ENCODE data around the gene TNFAIP3. TPM values are rescaled to one million over a fixed set of nuclear protein-coding genes. Genes with fewer than 3 reads are reported as not detected.
"Not testable (repeated sequence)": the region's sequence is repeated elsewhere in the genome, so short reads cannot be mapped to it uniquely, and the experiment has no call there.

Gene TNFAIP3
- total RNA-seq, 1 donor from 2014 or later = 53.9 TPM

DNA sequence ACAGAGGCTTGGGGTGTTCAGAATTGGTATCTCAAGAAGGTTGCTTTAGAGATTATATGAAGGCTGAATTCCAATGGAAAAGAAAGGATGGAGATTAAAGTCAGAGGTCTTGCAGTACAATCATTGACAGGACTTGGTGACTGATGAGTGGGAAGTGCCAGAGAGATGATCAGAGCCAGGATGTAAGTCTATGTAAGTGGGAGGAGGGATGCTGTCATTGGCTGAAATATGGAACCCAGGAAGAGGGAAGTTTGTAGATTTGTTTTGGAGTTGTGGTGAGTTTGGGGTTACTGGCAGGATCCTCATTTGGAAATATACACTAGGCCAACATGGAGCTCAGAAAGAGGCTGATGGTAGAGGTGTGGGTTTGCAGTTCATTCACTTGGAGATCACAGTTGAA is 23.8 kb upstream of the TNFAIP3 start:
- intact Hi-C loops (cut with micrococcal nuclease) = no loop called here

DNA sequence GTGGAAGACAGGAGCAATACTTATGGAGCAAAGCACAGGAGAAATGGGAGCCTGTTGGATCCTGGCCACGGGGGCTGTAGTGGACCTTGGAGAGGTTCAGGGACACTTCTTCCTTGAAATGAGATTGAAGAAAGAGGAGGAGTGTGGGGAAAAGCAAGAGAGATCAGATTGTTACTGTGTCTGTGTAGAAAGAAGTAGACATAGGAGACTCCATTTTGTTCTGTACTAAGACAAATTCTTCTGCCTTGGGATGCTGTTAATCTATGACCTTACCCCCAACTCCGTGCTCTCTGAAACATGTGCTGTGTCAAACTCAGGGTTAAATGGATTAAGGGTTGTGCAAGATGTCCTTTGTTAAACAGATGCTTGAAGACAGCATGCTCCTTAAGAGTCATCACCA is 22.7 kb upstream of the TNFAIP3 start:
- intact Hi-C loops (cut with micrococcal nuclease) = not testable (repeated sequence)

DNA sequence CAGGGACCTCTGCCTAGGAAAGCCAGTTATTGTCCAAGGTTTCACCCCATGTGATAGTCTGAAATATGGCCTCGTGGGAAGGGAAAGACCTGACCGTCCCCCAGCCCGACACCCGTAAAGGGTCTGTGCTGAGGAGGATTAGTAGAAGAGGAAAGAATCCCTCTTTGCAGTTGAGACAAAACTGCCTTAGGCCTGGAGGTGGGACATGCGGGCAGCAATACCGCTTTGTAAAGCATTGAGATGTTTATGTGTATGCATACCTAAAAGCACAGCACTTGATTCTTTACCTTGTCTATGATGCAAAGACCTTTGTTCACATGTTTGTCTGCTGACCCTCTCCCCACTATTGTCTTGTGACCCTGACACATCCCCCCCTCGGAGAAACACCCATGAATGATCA is 22.3 kb upstream of the TNFAIP3 start:
- intact Hi-C loops (cut with micrococcal nuclease) = not testable (repeated sequence)

DNA sequence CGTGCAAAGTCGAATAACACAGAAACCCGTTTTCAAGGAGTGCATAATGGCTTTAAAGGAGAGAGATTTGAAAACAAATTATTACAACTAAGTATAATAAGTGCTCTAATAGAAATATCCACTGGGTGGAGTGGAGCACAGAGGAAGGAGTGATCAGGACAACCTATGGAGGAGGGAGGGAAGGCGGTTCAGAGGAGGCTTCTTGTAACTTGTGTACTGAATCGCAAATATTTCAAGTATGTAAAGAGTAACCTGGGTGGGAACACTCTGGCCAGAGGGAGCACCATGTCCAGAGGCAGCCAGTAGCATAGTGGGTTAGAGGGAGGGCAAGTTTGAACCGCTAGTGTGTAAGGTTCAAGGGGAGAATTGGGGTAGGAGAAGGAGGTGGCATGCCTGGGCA is 21.6 kb upstream of the TNFAIP3 start:
- intact Hi-C loops (cut with micrococcal nuclease) = no loop called here

DNA sequence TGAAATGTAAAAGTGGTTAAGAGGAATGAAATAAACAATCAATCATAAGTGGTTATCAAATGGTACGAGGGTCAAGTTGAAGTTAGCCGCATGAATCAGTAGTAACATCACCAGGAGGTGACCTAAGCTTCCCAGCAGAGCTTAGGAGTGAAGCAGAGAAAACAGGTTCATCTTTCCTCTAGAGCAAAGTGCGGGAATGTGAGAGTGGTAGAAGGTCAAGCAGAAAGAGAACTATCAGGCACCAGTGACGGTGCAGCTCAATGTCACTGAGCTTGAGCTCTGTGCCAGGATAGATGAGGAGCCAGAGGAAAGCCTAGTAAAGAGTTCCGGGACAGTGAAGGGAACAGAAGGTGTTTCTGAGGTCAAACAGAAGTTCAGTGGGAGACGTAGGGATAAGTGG is 20.8 kb upstream of the TNFAIP3 start:
- intact Hi-C loops (cut with micrococcal nuclease) = no loop called here

DNA sequence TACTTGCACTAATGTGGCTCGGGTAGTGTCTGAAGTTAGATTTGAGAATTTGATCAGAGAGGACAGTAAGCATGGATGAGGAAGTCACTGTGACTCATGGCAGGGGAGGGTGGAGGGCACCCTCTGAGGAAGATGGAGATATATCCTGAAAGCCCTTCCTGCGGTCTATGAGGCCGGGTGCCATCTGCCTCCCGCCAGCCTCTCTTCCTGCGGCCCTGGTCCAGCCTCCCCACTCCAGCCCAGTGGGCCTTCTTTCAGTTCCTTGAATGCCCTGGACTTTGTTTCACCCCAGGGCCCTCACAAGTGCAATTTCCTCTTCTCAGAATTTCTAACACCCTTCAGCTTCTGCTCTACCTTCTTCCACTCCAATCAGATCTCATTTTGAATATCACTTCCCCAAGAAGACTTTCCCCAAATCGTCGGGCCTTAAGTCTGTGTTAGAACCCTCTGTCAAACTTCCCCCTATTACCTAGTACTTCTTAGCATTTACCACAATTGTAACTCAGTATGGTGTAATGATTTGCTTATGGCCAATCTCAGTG is 20.2 kb upstream of the TNFAIP3 start:
- intact Hi-C loops (cut with micrococcal nuclease) = no loop called here

DNA sequence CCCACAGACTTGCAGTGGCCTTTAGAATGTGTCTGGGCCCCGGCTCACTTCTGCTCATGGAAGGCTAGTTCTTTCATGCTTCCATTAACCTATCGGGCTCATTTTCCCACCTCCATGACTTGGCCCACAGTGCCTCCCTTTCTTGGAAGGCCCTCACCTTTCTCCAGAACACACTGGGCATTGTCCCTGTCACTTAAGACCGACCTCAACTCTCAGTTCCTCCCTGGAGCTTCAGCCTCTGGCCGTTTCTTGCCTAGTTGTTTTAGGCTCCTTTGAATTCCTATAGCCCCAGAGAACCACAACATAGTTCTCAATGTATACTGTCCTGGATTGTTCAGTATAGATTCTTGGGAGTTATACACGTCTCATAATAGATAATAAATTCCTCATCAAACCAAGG is 19.3 kb upstream of the TNFAIP3 start:
- intact Hi-C loops (cut with micrococcal nuclease) = no loop called here

DNA sequence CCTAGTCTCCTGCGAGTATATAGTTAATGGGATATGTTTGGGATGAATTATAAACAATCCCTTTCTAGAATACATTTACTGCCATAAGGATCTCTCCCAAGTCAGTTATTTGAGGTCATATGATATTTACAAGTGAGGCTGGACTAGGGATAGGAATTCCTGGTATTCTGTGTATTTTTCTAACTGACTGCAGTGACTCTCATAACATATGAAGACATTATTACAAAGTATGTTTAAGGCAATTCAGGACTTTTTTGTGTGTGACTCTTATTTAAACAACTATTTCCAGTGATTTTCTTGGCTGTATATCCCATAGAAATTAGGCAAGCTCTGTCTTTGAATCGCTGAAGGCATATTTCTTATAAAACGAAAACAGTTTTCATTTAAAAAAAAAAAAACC is 18.4 kb upstream of the TNFAIP3 start:
- intact Hi-C loops (cut with micrococcal nuclease) = no loop called here

DNA sequence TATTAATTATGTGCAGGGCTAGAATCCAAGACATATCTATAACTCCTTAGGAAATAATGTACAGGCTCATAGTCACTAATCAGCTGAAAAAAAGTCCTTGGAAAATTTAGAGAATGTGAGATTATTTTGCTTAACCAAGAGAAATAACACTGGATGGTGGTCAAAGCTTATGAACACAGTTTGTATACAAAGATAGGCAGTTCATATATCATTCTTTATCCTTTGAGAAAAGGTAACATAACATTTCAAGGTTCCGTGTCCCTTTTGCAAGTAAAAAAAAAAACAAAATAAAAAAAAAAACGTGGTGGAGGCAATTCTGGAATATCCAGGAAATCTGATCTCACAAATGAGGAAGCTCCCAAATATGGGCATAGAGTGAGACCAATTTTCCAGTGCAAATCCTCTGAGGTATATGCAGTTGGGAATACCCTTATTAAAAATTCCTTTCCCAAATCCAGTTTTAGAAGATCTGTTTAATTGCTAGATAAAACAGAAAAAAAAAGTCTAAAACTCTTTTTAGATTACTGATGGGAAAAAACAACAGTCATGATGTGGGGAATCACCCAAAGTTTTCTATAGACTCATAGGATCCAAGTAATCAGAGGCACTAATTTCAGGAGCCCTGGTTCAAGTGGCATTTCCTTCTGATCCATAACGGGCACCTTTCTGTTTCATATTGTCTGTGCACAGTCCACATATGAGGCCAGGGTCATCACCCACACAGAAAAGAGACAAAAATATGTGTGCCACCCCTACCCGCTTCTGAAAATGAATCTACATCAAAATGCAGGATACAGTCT is 17.7 kb upstream of the TNFAIP3 start:
- intact Hi-C loops (cut with micrococcal nuclease) = no loop called here

DNA sequence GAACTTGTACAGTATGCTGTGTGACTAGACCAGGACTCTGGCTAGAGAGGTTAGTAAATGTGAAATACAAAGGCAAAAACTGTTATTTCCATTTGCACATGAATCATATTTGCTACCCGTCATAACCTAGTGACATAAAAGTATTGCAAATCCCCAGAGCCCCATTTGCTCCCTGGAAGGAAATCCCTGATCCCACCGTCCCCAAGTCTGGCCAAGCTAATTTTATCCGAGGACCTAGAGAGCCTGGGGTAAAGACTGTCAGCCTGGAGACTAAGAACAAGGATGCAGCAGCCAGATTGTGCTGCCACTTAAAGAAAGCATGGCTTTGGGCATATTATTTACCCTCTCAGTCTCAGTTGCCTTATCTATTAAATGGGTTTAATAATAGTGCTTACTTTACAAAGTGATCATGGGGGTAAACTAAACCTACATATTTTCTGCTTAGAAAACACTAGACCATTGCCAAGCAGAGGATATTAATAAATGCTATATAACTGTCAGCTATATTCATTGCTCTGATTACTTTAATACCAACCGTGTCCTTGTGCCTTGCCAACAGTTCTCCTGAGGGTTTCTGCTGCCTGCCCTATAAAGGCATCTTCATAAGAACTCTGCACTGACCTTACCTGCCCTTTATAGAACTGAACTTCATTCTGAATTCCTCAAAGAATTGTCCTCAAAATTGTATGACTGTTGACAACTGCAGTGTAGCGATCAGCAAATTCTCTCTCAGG is 16.9 kb upstream of the TNFAIP3 start:
- intact Hi-C loops (cut with micrococcal nuclease) = no loop called here

DNA sequence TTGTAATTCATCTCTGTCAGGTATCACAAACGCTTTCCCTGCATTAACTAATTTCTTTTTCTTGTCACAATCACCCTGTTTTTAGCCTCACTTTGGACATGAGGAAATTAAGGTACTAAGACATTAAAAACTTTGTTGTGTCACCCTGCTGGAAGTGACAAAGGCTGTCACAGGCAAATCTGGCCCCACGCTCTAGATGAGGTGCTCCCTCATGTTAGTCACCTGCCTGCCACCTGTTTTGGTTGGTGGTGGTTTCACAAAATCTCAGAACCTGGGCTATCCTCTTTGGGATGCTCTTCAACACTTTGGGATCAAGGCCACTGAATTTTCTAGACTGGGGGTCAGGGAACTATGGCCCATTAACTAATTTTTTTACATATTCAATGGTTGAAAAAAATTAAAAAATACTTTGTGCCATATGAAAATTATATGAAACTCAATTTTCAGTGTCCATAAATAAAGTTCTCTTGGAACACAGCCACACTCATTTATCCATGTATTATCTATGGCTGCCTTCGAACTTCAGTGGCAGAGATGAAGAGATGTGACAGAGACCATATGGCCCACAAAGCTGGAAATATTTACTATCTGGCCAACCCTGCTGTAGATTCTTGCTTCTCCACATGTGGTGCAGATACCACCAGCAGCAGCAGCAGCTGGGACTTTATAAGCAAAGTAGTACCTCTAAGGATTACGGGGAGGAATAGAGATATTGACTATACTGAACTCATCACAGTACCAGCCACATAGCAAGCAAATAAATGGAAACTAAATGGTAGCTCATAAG is 16.1 kb upstream of the TNFAIP3 start:
- intact Hi-C loops (cut with micrococcal nuclease) = no loop called here

DNA sequence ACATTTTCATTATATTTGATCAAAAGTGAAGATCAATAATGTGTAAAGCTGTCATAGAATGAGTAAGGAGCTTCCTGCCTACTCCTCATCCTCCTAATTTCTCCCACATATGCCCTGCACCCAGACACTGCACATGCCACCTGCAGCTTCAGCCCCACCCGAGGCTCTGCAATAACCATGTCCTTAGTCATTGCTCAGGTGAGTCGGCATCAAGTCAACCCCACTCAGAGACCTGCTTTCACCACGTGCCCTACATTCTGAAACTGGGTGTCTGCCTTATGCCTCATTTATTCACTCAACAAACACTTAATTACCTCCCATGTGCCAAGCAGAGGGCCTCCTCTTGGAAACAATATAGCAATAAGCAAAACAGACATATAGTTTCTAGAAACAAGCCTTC is 15.4 kb upstream of the TNFAIP3 start:
- intact Hi-C loops (cut with micrococcal nuclease) = no loop called here

DNA sequence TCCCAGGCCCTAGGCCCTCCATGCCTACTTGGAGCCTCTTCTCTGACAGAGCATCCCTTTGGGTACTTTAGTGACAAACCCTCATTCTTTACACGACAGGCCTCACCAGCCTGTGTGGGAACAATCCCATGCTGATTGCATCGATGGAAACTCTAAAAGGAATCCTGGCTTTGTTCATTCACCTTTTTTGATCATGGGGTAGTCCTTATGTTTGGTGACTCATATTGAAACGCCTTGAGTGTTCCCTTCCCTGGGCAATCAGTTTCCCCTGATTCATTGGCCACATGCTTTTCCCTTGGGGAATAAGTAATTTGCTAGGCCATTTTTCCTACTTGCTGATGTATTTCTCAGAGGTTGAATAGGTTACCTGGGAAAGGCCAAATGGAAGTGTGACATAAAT is 14.7 kb upstream of the TNFAIP3 start:
- intact Hi-C loops (cut with micrococcal nuclease) = no loop called here

DNA sequence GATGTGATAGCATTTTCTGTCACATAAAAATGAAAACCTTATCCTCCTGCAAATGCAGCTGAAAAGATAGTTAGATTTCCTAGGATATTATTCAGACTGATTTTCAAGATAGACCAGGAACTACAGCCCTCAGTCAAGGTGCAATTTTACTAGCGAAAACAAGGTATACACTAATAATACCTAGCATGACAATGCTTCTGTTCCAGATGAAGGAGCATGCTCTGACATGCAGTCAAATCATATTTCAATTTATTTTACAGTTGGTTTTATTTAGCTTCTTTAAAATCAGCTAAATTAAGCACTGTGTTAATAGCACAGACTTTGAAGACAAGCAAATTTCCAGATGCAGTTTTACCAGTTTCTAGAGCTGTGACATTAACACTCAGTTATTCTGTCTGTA is 14.2 kb upstream of the TNFAIP3 start:
- intact Hi-C loops (cut with micrococcal nuclease) = no loop called here

DNA sequence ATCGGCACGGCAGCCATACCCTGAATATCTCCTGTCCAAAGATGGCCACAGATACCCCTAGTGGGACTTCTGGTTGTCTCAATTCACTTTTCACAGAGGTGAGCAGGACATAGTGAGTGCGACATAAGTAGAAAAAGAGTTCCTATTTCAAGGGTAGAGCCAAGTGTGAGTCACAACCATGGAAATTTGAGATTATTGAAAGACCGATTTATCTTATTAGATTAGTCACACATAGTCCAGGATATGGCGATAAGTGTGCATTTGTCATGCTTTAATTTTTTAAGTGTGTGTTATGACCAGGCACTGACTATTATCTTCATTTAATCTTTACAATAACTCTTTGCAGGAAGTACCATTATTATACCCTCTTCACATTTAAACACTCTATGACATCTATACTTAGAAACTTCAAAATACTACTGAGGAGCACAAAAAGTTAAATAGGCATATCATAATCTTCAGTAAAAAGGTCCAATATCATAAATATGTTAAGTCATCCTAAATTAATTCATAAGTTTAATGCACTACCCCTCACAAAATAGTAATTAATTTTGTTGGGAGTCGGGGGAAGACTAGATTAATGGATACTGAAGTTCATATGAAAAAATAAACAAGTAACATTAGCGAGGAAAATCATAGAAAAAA is 13.4 kb upstream of the TNFAIP3 start:
- intact Hi-C loops (cut with micrococcal nuclease) = no loop called here

DNA sequence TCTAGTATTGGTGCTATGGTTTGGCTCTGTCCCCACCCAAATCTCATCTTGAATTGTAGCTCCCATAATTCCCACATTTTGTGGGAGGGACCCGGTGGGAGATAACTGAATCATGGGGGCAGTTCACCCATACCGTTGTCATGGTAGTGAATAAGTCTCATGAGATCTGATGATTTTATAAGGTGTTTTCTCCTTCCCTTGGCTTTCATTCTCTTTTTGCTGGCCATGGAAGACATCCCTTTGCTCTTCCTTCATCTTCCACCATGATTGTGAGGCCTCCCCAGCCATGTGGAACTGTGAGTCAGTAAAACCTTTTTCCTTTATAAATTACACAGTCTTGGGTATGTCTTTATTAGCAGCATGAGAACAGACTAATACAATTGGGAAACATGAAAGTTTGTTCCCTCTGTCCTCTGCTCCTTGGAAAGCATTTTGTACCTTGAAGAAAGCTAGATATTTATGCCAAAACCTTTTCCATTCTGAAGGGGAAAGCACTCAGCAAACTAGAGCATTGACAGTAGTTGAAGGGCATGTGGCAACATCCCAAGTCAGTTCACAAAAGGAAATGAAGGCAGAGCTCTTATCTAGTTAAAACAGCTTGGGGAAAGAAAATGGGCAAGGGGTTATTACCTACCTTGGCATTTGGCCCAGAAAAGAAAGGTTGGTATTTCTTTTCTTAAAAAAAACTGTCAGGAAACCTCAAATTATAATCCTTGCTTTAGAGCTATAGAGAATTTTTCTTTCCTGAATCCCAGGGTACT is 10.7 kb upstream of the TNFAIP3 start:
- intact Hi-C loops (cut with micrococcal nuclease) = no loop called here

DNA sequence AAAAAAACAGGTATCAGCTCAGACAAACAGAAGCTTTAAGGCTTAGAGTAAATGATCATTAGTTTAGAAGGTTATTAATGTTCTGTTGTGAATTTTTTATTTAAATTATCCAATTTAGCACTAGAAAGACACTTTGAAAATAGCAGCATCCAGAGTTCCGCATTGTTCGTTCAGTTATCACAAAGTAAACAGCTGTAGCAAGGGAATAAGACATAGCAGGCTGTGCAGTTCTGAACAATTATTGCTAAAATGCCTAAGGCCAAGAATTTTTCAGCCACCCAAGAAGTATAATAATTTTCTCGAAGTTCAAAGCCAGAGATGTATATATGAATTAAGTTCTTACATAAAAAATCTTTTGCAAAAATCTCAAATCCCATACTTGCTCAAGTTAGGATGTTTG is 8.0 kb upstream of the TNFAIP3 start:
- intact Hi-C loops (cut with micrococcal nuclease) = no loop called here

DNA sequence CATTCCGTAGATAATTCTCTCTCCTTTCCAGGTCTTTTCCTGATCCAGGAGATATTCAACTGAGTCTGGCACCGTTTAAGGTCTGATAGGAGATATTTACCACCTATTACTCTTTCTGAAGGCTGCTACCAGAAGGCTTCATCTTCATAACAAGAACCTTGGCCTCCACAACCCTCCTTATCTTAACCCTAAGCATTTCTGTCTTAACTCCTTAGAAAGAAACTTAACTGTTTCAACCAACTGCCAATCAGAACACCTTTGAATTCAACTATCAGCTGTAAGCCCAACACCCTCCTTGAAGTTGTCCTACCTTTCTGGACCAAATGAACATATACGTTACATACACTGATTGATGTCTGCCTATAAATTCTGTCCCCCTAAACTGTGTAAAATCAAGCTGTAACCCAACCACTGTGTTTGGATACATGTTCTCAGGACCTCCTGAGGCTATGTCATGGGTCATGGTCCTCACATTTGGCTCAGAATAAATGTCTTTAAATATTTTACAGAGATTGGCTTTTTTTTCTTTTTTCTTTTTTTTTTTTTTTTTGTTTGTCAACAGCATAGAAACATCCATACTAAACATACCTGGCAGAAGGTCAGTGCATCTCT is 6.6 kb upstream of the TNFAIP3 start:
- intact Hi-C loops (cut with micrococcal nuclease) = no loop called here

DNA sequence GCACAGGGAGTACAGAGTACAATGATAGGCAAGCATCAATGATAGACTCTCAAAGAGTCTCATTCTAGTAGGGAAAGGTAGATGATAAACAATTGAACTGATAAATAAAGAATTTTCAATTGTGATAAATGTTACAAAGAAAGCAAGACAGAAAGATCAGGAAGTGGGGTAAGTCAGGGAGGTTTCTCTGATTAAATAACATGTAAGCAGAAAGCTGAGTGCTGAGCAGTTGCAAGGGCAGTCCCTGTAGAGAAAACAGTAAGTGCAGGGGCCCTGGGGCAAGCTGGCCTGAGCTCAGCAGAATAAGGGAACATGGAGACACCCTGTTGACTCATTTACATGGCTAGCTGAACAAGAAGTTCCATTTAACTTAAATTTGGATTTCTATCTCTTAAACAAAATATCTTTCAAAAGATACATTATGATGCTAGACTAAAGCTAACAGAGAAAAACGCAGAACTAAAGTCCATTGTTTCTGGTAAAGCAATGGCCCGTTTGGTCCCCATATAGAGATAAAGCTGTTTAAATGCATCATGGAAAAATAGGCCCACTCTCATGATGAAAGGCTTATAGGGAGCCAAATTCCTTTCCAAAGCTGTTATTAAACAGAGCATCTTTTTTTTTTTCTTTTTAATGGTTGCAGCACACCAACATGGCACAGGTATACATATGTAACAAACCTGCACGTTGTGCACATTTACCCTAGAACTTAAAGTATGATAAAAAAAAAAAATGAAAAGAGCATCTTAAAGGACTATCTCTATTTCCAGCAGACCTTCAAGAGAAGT is 5.3 kb upstream of the TNFAIP3 start:
- intact Hi-C loops (cut with micrococcal nuclease) = no loop called here
